OCI-LY1 (cell line): Measurements from ENCODE around the gene SDR39U1.

ENCODE experiments used
- H2AFZ ChIP-seq: fragments of 200-600 bp; sonication (generic), shearing (Covaris generic); 2 replicates; pipeline ENCODE4 v1.6.0; 2014; ENCODE audit warnings: antibody characterized with exemption, mild to moderate bottlenecking, low read length
- H3F3A ChIP-seq: fragments of 200-600 bp; sonication (generic), shearing (Covaris generic); 2 replicates; pipeline ENCODE4 v1.6.0; 2014; ENCODE audit warnings: mild to moderate bottlenecking, antibody characterized with exemption, low read length, moderate library complexity; ENCODE audit not compliant: insufficient read depth
- H3K27ac ChIP-seq: fragments of 200-600 bp; sonication (generic); 2 replicates; pipeline ENCODE4 v1.5.1; 2014; ENCODE audit warnings: low read length, mixed run types, mild to moderate bottlenecking, low read depth; ENCODE audit not compliant: poor library complexity, severe bottlenecking
- H3K27me3 ChIP-seq: fragments of 200-600 bp; sonication (generic); 2 replicates; pipeline ENCODE4 v1.6.0; 2014; ENCODE audit warnings: antibody characterized with exemption, mild to moderate bottlenecking, low read length, moderate library complexity; ENCODE audit not compliant: insufficient read depth
- H3K36me3 ChIP-seq: fragments of 200-600 bp; sonication (generic); 2 replicates; pipeline ENCODE4 v1.6.1; 2014; ENCODE audit warnings: mild to moderate bottlenecking, antibody characterized with exemption, low read length, moderate library complexity, mixed read lengths; ENCODE audit not compliant: insufficient read depth
- H3K4me1 ChIP-seq: fragments of 200-600 bp; sonication (generic); 2 replicates; pipeline ENCODE4 v1.5.1; 2014; ENCODE audit warnings: mild to moderate bottlenecking, low read length, moderate library complexity; ENCODE audit not compliant: insufficient read depth, severe bottlenecking
- H3K4me2 ChIP-seq: fragments of 200-600 bp; sonication (generic), shearing (Covaris generic); 2 replicates; pipeline ENCODE4 v1.6.1; 2014; ENCODE audit warnings: low read length
- H3K4me3 ChIP-seq: fragments of 200-600 bp; sonication (generic); 2 replicates; pipeline ENCODE4 v1.5.1; 2014; ENCODE audit warnings: low read length, low read depth, mild to moderate bottlenecking, mixed read lengths; ENCODE audit not compliant: poor library complexity, severe bottlenecking
- H3K79me2 ChIP-seq: fragments of 200-600 bp; shearing (Covaris generic); 2 replicates; pipeline ENCODE4 v1.6.1; 2016; ENCODE audit warnings: mixed run types, low read length, mixed read lengths; ENCODE audit not compliant: insufficient read depth
- H3K9ac ChIP-seq: fragments of 200-600 bp; sonication (generic), shearing (Covaris generic); 2 replicates; pipeline ENCODE4 v1.6.1; 2014; ENCODE audit warnings: mild to moderate bottlenecking, low read length, mixed read lengths
- H3K9me2 ChIP-seq: fragments of 200-600 bp; sonication (generic), shearing (Covaris generic); 2 replicates; pipeline ENCODE4 v1.6.1; 2014; ENCODE audit warnings: low read depth, mild to moderate bottlenecking, low read length, mixed read lengths
- H3K9me3 ChIP-seq: fragments of 200-600 bp; shearing (Covaris generic); 2 replicates; pipeline ENCODE4 v1.6.1; 2014; ENCODE audit warnings: low read length, mixed read lengths
- H4K20me1 ChIP-seq: fragments of 200-600 bp; sonication (generic), shearing (Covaris generic); 2 replicates; pipeline ENCODE4 v1.6.0; 2016; ENCODE audit warnings: mild to moderate bottlenecking, low read length; ENCODE audit not compliant: insufficient read depth
- CTCF ChIP-seq: fragments of 200-600 bp; sonication (generic), shearing (Covaris generic); IDR thresholded peaks from 2 replicates; pipeline ENCODE4 v1.5.1; 2017; ENCODE audit warnings: mild to moderate bottlenecking, antibody characterized with exemption, low read length, moderate library complexity, mixed read lengths
- EZH2 ChIP-seq: fragments of 200-600 bp; sonication (generic), shearing (Covaris generic); IDR thresholded peaks from 2 replicates; pipeline ENCODE4 v1.8.0; 2017; ENCODE audit warnings: borderline replicate concordance, mixed run types, mild to moderate bottlenecking, antibody characterized with exemption, low read length, moderate library complexity, mixed read lengths

Gene SDR39U1

GRCh38 chr14:24430682-24431568, 11.7 kb downstream of the SDR39U1 start:
- H3K9ac ChIP-seq, result peak overlapping the region; percentile 80
- peak overlapping the region; percentile 84 for H3K4me2 ChIP-seq
- no peak overlapping the region for H2AFZ ChIP-seq
- H3F3A ChIP-seq, result no peaks in the 10 kb centered on the region
- TF ChIP-seq EZH2, result no peak
- H3K27ac ChIP-seq, result peak overlapping the region; percentile 86
- H3K79me2 ChIP-seq, result no peaks in the 10 kb centered on the region
- H4K20me1 ChIP-seq, result no peaks in the 10 kb centered on the region
- H3K9me3 ChIP-seq, result no peaks in the 10 kb centered on the region
- peak overlapping the region; percentile 76 for H3K4me3 ChIP-seq
- peaks cover 29% of the 10 kb centered on the region for H3K4me1 ChIP-seq
- H3K36me3 ChIP-seq, result peaks cover 28% of the 10 kb centered on the region
- H3K27me3 ChIP-seq, result no peaks in the 10 kb centered on the region
- no peaks in the 10 kb centered on the region for H3K9me2 ChIP-seq

- peak overlapping the region; percentile 86 for H3K27ac ChIP-seq
These were observed 12.4 kb downstream of the SDR39U1 start for GRCh38 chr14:24430143-24430681.

GRCh38 chr14:24429395-24430142, 13.0 kb downstream of the SDR39U1 start, which contains the start of the genes CBLN3 and KHNYN:
Gene CBLN3 (minus strand): TSS chr14:24429668. CDS start chr14:24429054, 614 bp downstream.
Gene KHNYN (plus strand): TSS chr14:24429954. CDS start chr14:24430731, 777 bp downstream.
- peak within 1 kb of the TSS; percentile 80 for H3K9ac ChIP-seq
- no peaks in the 10 kb centered on the region for H3K27me3 ChIP-seq
- H3K4me2 ChIP-seq, result peak within 1 kb of the TSS; percentile 84
- H3K36me3 ChIP-seq, result peaks cover 22% of the 10 kb centered on the region
- peak within 1 kb of the TSS; percentile 76 for H3K4me3 ChIP-seq
- peak within 1 kb of the TSS; percentile 86 for H3K27ac ChIP-seq
- no peaks in the 10 kb centered on the region for H3F3A ChIP-seq
- no peak for TF ChIP-seq CTCF
- no peak for TF ChIP-seq EZH2
- H3K4me1 ChIP-seq, result peaks cover 40% of the 10 kb centered on the region
- no peaks in the 10 kb centered on the region for H3K79me2 ChIP-seq
- no peaks in the 10 kb centered on the region for H3K9me2 ChIP-seq
- no peaks in the 10 kb centered on the region for H4K20me1 ChIP-seq
- no peak within 1 kb of the TSS for H2AFZ ChIP-seq
- no peaks in the 10 kb centered on the region for H3K9me3 ChIP-seq

More at GRCh38 chr14:24430143-24430681, 12.4 kb downstream of the SDR39U1 start:
- peak overlapping the region; percentile 76 for H3K4me3 ChIP-seq
- H3K4me1 ChIP-seq, result peaks cover 35% of the 10 kb centered on the region
- H3K36me3 ChIP-seq, result peaks cover 22% of the 10 kb centered on the region
- H3K27me3 ChIP-seq, result no peaks in the 10 kb centered on the region
- no peaks in the 10 kb centered on the region for H3K9me3 ChIP-seq
- H2AFZ ChIP-seq, result no peak overlapping the region
- TF ChIP-seq EZH2, result no peak
- TF ChIP-seq CTCF, result no peak
- no peaks in the 10 kb centered on the region for H3K79me2 ChIP-seq
- no peaks in the 10 kb centered on the region for H4K20me1 ChIP-seq
- peak overlapping the region; percentile 80 for H3K9ac ChIP-seq
- H3K9me2 ChIP-seq, result no peaks in the 10 kb centered on the region
- no peaks in the 10 kb centered on the region for H3F3A ChIP-seq
- H3K4me2 ChIP-seq, result peak overlapping the region; percentile 84
